ENCODE measurements around the gene ROBO1.
"Not testable (repeated sequence)": the region's sequence is repeated elsewhere in the genome, so short reads cannot be mapped to it uniquely, and the experiment has no call there.

Gene ROBO1

DNA sequence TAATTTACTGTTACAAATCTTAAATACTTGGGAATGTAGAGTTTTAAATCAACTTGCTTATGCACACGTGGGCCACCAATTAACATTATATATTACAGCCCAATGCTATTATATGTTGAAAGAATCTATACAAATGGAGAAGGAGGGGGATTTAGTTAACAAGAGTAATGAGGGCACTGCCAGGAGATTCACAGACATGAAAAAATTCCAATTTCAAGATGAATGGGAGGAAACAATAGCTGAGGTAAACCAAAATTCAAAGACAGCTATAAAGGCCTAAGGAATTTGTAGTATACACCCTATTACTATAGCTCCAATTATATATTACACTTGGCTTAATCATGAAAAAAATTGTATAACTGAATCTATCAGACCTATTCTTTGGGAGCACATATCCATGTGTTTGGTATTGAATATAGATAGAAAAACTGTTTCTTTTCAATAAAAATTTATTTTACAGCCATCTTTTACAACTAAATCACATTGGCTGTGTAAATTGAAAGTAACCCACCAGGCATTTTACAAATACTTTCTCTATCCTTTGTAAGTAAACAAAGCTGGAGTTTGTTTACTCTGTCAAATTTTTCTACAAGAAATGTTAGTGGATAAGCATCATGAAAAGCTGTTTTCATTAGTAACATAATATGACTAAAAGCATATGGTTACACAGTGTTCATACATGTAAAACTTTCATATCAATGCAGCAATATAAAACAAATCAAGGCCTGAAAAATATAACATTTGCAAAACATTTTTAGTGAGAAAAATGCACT, 1045.8 kb downstream of the ROBO1 start:
- DNase-seq, result no peak

DNA sequence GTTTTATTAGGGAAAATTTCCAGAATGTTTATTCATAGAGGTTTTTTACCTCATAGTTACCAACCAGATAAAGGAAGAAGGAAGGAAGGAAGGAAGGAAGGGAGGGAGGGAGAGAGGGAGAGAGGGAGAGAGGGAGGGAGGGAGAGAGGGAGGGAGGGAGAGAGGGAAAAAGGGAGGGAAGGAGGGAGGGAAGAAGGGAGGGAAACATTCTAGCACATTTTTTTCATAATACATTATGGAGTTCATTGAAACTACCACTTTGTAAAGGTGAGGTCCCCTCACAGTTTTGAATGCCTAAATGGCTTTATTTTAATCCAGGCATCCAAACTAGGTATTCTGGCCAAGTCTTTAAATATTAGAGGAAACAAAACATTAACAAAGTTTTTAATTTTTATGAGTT, 1049.1 kb downstream of the ROBO1 start:
- DNase-seq, result no peak

DNA sequence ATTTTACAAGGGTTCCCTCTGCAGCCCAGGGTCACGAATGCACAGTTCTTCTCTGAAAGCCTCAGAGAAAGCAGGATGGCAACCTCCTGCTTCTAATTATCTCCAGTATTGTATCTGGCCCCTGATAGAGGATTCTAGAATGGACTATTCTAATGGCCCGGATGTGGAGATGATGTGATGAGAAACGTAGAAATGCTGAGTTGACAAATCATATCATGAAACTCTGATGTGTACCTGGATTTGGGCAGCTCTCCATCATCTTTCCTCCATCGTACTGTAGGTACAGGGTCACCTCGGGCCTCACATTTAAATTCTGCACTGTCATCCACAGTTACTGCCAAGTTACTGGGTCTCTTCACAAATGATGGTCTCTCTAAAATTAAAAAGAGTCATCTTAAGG, 1050.8 kb downstream of the ROBO1 start:
- no peak for DNase-seq

DNA sequence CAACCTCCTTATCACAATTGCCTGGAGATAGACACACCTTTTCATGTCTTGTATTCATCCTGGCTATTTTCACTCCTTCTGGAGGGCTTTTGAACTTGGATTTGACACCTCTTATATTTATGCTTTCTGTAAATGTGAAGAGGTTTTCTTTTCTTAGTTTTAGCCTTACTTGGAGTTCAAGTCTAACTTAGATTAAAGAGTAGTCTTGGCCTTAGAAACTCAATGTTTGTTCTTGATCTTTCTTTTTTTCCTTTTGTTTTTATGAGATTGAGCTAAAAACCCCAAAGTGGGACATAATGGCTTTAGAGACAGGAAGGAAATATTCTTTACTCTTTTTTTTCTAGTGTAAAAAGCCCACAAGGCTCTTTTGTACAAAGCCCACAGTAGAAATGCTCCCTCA, 1054.9 kb downstream of the ROBO1 start:
- DNase-seq, result no peak

DNA sequence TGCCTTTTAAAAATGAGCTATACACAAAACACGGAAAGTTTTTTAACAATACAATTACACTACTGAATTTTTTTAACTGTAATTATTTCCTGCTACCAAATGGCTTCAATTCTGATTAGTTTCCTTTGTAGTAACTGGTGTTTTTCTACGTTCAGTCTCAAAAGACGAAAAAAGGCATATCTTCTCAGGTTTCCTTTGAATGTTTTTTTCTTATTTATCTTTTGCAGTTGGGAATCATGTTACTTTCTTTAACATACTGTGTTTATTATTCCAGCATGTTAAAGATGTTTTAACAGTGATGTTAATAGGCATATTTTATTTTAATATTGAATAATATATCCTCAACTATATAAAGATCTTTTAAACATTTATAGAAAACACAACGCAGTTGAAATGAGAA, 1055.5 kb downstream of the ROBO1 start:
- DNase-seq, result no peak

DNA sequence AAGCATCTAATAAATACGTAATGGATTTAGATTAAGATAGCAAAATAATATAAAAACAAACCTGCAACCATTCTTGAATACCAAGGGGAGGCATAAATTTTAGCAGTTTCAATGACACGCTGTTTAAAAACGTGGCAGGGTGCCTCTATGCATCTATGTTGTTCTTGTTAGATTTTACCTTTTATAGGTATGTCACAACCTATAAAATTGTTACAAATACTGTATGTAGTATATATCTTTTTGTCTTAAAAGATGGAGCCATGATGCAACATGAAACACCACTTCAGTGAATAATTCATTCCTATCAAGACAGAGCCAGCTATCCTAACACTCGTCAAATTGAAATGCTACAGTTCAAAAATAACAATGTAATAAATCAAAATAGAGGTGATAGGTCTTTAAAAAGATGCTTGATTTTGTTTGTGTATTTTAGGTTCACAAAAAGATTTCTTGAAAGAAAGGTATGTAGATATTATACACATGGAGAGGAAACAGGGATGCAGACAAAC, 1059.2 kb downstream of the ROBO1 start:
- no peak for DNase-seq

DNA sequence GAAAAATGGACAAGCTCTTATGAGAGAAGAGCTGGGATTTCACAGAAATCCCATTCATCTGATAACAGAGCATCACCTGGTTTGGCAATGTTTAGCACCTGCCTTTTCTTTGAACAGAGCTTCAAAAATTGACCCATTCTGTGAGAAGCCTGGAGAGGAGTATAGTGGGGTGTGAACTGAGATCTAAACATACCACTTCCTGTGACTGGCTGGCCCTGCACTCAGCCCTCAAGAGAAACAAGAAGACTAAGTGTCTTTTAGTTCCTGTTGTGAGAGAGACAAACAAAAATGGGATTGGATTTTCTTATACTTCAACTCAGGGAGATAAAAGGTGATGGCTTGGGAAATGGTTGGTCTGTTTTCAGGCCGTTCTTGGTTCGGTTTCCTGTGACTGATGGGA, 1060.2 kb downstream of the ROBO1 start:
- DNase-seq, result no peak

DNA sequence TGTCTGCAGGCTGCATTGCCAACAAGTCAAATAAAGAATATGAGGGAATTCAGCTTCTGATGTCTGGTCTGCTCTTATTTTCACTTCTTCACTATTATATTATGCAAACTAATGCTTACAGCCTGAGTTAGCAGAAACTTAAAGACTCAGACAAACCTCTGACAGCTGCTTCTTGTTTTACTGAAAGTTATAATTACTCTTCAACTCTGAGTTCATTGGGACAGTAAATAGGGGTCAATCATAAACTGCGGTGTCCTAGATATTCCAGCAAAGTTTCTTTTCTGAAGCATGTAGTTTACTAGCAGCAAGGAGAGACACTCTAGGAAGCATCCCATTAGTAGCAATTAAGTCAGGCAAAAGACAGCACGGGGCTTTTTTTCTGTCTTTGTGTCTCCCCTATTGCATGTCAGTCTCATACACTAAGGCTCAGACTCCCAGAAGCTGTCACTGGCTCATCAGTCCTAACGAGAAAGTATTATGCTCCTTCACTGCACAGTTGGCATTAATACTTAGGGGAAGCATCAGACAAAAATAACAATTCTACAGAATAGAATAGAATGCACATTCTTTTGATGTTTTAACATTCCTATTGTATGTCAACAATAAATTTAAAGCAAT, 1060.8 kb downstream of the ROBO1 start:
- no peak for DNase-seq

DNA sequence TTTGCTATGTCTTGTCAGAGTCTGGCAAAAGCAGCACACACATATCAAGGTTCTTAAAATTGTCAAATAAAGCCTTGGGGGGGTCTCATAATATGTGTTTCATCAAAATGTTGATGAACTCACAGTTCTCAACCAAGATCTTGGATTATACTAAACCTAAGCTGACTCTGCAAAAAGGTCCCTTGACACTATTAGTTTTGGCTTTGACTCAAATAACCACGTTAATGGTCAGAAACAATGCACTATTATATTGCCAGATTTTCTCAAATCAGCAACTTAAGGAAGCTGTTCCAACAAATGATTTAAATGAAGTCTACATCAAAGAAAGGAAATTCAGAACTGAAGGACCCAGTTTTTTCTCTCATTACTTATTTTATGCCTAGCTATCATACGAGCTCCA, 1063.9 kb downstream of the ROBO1 start:
- no peak for DNase-seq

DNA sequence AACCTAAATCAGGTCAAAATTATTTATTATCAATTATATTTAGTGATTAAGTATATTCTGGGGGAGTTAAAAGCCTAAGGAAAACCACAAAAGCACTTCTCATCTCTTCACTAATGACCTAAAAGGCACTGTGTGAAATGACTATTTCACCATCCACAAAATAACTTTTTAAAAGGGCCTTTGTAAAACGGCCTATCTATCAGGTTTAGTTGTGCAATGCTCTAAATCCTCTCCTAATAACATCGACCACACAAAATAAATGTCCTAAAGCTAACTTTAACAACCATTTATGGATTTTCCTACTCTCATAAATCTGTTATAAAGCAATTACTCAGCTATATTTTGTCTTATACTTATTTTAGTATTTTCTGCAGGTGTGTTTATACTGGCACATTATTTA, 1066.3 kb downstream of the ROBO1 start:
- no peak for DNase-seq

DNA sequence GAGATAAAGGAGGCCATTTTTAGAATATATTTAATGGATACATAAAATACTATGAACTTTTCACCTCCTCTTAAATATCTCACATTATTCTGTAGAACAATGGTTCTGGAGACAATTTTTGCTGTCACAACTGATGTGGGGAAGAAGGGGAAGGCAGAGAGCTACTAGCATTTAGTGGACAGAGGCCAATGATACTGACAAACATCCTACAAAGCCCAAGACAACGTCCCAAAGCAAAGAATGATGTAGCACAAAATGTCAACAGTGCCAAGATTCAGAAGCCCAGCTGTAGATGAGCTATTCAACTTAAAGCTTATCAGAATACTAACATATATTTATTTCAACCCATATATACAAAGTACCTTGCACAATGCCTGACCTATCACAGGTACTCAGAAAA, 1069.4 kb downstream of the ROBO1 start:
- no peak for DNase-seq

DNA sequence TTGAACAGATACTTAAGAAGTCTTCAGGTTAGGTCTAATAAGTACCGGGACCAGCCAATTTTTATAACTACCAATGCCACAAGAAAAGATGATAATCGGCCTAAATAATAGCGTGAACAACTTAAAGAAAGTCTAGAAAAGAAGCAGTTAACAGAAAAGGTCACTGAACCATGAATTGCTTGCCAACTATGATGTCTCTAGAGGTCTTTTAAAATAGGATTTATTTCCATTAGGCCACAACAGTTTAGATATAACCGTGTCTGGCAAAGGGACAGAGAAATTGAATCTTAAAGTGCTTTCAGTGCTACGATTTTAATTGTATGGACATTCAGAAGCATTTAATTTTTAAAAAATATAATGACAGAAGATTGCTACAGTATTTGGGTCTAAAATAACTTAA, 1070.4 kb downstream of the ROBO1 start:
- DNase-seq, result no peak

DNA sequence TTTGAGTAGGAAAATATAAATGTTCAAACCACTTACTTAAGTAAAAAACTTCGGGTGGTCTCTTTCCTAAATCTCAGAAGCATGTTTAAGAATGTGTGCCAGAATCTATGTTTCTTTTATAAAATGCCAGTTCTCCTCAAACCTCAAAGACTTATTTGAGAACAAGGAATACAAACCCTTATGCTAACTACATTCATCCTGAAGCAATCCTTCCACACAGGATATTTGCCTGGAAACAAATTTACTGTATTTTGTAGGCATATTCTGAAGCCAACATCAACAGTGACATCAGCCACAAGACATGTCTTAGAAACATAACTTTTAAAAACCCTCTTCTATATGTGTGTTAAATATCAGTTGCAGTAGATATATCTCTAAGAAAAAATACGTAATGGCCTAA, 1077.0 kb downstream of the ROBO1 start:
- no peak for DNase-seq

DNA sequence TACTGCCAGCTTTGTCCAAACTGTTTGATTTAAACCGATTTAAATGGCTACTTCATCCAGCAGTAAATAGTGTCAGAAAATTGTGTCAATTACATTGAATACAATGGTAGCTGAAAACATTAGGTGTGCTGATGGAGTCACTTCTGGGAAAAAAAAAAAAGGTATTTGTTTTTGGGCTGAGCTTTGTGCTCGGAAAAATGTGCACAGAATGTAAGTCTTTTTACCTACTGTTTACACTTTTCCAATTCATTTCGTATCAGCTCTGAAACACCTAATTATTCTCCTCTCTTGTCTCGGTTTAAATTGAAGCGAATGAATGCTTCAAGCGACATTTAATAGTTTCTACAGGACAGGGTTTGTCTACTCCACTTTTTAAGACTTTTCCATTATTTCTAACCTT, 1078.4 kb downstream of the ROBO1 start:
- DNase-seq, result no peak

DNA sequence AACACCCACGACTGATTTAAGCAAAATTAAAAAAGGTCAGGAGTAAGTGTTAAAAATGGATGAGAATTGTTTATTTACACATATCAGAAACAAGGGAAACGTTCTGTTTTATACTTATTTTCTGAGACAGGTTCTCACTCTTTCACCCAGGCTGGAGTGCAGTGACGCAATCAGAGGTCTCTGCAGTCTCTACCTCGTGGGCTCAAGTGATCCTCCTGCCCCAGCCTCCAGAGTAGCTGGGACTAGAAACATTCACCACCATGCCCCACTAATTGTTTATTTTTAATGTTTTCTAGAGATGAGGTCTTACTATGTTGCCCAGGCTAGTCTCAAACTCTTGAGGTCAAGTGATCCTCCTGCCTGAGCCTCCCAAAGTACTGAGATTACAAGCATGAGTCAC, 1080.3 kb downstream of the ROBO1 start:
- DNase-seq, result no peak

DNA sequence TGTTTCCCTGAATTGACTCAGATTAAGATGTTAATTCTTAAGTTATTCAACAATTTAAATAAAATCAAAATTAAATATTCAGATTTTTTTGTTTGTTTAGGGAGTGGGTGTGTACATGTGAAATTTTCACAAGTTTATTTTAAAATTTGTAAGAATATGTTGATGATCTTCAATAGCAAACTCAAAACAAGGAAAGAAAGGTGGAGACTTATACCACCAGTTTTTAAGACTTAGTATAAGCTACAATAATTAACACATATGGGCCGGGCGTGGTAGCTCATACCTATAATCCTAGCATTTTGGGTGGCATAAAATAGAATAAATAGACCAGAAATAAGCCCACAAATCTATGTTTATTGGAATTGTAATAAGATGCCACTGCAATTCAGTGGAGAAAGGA, 1084.5 kb downstream of the ROBO1 start:
- DNase-seq, result no peak

DNA sequence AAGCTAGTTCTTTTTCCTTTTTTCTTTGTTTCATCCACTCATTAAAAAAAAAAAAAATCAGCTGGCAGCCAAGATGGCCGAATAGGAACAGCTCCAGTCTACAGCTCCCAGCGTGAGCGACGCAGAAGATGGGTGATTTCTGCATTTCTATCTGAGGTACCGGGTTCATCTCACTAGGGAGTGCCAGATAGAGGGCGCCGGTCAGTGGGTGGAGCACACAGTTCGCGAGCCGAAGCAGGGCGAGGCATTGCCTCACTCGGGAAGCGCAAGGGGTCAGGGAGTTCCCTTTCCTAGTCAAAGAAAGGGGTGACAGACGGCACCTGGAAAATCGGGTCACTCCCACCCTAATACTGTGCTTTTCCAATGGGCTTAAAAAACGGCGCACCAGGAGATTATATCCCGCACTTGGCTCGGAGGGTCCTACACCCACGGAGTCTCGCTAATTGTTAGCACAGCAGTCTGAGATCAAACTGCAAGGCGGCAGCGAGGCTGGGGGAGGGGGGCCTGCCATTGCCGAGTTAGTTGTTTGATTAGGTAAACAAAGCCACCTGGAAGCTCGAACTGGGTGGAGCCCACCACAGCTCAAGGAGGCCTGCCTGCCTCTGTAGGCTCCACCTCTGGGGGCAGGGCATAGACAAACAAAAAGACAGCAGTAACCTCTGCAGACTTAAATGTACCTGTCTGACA, 1092.5 kb downstream of the ROBO1 start:
- not testable (repeated sequence) for DNase-seq

DNA sequence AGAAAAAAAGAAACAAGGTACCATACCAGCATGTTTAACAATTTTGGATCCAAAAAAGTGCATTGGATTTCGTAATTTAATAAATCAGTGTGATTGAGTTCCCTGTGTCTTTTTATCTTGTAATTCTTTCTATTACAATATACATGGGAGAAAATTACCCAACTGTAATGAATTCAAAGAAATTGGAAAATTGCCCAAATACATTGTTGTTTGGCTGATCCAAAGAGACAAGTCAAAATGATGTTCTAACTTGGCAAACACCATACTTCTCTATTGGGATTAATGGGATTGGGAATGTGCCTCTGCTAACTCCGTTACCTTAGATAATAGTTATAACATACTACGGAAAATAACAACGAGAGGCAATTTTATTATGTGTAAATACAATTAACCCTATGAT, 1097.1 kb downstream of the ROBO1 start:
- DNase-seq, result no peak

DNA sequence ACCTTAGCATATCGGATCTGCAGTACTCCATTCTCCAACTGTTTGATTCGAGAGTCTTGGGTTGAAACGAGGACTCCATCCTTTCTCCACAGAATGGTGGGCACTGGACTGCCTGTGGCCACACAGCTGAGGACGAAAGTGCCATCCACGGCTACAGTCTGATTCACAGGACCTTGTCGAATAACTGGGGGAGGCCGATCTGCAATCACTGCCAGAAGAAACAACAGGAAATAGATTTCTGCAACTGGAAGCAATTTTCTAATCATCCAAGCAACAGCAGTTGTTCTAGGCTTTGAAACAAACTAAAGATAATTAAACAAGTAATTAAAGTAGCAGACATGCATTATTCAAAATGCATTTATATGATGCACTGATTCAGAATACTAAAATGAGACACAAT, 1097.7 kb downstream of the ROBO1 start:
- DNase-seq, result no peak

DNA sequence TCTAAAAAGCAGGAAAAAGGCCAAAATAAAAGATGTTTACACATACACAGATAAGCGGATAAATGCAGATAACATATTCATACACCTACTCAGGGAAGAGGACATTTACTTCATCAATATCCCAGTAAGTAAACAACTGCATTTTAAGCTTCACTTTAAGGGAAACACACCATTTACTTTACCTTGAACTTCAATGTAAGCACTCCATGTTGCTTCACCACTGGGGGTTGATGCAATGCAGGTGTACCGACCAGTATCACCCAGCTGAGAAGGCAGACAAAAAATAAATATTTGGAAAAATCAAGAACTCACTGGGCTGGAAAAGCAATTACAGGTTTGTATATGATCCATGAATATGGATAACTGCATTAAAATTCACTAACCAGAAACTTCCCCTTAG, 1099.5 kb downstream of the ROBO1 start:
- DNase-seq, result no peak

DNA sequence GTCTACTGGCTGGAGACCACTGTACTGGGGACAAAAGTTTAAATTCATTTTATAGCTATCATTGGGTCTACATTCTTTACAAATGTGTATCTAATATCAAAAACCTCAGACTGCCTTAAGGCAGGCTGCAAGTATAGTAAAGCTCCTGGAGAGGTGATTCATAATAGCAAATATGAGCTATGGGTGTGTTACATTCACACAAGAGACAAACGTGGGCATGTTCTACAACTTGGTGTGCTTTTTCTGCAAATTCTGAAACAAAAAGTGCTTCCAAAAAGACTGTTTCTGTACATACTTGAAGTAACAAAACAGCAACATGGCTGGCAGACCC, 1101.4 kb downstream of the ROBO1 start:
- DNase-seq, result no peak

DNA sequence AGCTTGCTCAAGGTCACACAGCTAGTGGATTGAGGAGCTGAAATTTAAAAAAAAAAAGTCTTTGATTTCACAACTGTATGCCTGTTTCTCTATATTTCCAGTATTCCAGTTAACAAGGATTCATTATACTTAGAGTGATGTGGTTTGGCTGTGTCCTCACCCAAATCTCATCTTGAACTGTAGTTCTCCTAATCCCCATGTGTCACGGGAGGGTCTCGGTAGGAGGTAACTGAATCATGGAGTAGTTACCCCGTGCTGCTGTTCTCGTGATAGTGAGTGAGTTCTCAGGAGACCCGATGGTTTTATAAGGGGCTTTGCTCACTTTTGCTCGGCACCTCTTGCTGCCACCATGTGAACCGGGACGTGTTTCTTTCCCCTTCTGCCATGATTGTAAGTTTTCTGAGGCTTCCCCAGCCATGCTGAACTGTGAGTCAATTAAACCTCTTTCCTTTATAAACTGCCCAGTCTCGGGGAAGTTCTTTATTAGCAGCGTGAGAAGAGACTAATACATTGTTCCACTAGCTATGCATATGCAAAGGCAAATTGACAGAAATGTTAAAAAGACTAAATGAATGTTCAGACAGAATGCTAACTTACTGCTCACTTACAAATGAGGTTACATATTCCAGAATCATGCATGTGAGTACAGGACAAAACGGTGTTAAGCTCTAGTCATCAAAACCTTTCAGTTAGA, 1101.9 kb downstream of the ROBO1 start:
- DNase-seq, result no peak

DNA sequence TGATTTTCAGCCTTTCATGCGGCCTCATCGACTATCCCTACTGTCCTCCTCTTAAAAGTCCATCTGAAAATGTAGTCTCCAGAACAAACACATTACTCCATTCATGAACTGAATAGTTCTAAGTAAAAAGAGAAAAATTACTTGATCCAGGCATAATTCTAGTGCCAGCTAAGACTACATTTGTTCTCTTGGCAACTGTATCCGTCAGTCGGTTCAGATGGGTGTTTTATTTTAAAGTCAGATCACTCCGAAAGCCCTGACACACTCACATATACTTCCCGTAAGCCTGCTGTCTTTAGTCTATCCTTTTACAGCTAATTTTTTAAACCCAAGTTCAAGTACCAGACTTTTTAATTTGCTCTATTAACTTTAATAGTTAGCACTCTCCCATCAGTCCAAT, 1102.7 kb downstream of the ROBO1 start:
- no peak for DNase-seq

DNA sequence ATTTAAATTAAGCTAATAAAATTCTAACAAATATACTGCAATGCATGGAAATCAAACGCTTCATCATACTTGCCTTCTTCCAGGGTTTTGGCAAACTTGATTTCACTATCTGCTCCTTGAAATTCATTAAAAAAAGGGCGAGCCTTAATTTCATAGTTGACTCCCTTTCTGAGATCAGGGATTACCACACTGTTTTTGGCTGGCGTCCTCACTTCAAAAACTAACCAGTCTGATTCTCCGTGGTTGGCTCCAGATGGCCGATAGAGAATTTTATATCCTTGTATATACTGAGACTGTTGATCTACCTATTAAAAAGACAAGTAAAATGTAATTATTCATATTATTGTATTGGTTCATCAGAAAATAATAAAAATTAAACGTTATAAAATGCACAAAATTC, 1106.8 kb downstream of the ROBO1 start:
- DNase-seq, result no peak

Data from AML-193 (cell line).